GM18873 (cell line): ENCODE data around the gene CCDC93.

Source experiments
- ATAC-seq: cut with Tn5 transposase; IDR thresholded peaks from one replicate; pipeline ENCODE4 v1.9.1; 2021; ENCODE audit warnings: mild to moderate bottlenecking, moderate library complexity, moderate number of reproducible peaks; ENCODE audit not compliant: unreplicated experiment, low FRiP score

CCDC93 gene

DNA sequence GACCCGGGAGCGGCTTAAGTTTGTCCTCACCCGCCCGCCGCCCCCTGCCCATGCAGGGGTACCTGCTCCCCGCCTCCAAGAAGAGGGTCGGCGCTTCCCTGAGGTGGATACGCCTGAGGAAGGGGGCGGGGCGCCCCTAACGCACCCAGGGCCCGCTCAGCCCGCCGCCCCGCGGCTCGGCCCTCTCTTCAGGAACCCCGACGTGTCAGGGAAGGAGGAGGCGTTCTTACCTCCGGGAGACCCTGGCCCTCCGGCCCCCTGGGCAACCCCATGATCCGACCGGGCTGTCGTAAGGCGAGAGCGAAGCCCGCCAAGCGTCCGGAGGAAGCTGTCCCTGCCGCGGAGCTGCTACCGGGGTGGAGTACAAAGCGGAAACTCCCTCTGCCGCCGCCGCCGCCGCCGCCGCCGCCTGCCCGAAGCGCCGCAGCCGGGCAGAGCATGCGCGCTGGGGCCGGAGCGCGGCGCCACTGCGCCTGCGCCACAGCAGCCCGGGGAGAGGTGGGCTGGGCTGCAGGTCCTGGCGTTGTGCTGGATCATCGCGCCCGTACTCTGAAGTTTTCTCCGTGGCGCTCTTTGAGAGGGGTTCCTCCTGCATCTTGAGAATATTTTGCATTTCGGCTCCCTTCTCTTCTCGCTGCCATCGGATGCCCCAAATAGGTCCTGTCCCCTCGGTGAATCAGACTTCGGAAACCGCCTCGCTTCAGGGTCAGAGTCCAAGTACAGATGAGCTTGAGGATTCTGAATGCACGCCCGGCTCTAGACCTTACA is at the start of gene CCDC93:
CCDC93 (minus strand) TSS at position 347 of the 768 bp plus-strand sequence; CDS start at position 272, 75 bp downstream.
- ATAC-seq, result peak; percentile 81

- ATAC-seq, result no peak
Observed at GRCh38 chr2:118062669-118063068, 48.8 kb upstream of the CCDC93 start.

GRCh38 chr2:118062048-118062447 is 48.2 kb upstream of the CCDC93 start:
- ATAC-seq, result no peak

GRCh38 chr2:118061135-118061955 is 47.5 kb upstream of the CCDC93 start:
- peak; percentile 79 for ATAC-seq

GRCh38 chr2:118059919-118060478 is 46.1 kb upstream of the CCDC93 start:
- no peak for ATAC-seq

DNA sequence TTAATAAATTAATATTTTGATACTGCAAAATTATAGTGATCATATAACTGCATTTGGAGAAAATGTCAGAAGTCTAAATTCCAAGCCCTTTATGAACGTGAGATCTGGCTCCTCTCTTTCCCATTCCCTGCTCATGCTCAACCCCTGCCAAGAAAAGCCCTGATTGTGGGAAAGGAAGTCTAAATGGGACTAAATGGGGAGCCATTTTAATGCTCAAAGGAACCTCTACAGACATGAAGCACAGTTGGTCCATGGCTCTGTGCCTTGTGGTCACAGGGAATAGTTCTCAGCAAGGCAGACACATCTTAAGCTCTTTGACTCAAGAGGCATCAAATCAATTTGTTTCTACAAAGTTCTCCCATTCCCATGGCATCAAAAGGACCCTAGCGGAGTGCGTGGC is 45.1 kb upstream of the CCDC93 start:
- ATAC-seq, result no peak

- no peak for ATAC-seq
Observed at GRCh38 chr2:118056801-118057200, 42.9 kb upstream of the CCDC93 start.

GRCh38 chr2:118056165-118056534 is 42.3 kb upstream of the CCDC93 start:
- peak; percentile 89 for ATAC-seq

- peak; percentile 73 for ATAC-seq
Observed at GRCh38 chr2:118055512-118056164, 41.8 kb upstream of the CCDC93 start.

DNA sequence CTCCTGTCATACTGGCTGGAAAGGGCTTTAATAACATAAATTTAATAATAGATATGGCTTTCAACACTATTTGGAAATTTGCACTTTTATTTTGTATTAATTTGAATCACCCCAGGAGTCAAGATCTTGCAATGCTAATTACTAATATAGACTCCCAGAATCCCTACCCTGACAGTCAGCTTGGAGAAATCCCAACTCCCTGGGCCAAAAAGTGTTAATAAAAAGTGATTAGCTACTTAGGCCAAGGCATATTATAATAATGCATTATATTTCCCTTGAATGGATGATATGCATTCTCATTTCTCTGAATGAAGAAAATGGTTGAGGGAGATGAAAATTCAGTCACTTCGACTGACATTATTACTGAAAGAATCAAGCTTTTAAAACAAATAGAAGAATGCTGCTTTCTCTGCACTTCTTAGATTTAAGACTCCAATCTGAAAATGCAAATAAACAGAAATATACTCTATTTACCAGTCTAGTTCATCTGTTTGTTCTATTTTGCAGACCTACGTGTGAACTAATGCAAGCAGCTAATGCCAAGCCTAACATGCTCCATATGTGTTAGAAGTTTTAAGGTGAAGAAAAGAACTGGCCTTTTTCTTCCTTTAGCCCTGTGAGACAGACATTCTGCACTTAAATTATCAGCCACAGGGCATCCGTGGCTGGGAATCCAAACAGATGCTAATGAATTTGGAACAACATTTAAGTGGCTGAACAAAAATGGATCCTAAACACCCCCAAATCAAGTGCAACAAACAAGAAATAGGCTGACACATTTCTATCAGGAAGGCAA is 40.5 kb upstream of the CCDC93 start:
- ATAC-seq, result no peak

DNA sequence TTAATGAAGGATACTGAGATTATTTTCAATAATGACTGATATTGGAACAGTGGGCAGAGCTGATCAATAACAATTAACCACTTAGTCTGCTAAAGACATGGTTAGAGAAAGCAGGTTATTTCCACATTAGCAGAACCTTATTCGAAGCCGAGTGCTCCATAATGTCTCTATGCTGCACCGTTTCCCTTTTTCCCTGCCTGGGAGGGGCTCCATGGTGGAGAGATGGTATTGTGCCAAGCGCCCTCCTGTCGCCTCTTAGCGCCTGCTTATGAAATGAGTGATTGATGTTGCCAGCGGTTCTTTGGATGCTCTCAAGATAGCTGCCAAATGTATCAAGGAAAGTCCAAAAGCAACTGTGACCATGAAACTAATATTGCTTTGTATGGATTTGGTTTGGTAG is 39.8 kb upstream of the CCDC93 start:
- no peak for ATAC-seq

- ATAC-seq, result no peak
Observed at GRCh38 chr2:118052474-118052873, 38.6 kb upstream of the CCDC93 start.

DNA sequence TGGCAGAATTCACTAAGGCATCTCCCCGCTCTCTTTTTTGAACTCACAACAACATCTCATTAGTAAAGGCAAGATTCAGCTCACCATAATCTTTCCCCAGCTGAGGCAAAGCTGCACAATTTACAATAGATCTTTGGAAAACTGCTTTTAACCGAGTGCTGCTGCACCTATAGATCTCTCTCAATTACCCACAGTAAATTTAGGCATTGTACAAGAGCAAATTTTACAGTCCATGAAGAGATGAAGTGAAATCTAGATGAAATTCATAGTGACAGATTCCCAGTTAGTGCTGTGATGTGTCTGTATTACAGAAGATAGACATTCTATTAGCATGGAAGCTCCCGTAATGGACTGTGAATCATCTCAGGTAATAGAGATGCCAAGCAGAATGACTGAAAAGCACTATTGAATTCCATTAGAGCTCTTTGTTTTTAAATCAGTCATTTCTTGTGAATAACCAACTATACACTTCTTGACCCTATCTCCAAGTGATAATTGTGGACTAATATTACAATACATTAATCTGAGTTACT is 38.0 kb upstream of the CCDC93 start:
- ATAC-seq, result no peak

- ATAC-seq, result no peak
Observed at GRCh38 chr2:118050974-118051373, 37.1 kb upstream of the CCDC93 start.

GRCh38 chr2:118050386-118050785 is 36.5 kb upstream of the CCDC93 start:
- no peak for ATAC-seq

- no peak for ATAC-seq
Observed at GRCh38 chr2:118049816-118050140, 35.9 kb upstream of the CCDC93 start.

DNA sequence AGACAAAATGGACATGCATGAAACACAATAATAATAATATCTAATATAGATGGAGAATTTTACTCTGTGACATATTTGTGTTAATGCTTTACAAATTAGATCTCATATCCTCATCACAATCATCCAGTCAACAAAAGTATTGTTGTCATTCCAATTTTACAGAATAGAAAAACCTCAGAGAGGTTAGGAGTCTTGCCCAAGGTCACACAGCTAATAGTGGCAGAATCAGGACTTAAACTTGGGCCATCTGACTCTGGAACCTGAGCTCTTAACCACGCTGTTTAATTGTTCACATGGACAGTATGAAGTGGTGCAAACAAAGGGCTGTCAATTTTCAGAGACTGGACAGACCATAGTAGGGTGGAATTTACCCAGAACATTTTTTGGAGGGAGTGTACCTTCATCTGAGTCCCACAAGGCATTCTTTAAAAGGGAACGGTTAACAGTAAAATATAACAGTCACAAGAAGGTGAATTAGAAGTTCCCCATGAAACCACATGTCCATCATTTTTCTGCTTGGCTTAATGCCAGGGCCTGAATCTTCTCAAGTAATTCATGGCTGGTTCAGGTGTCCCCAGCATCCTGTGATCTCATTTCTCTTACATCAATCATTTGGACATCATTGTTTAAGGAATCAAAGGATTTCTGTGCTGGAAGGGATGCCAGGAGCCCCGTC is 35.4 kb upstream of the CCDC93 start:
- no peak for ATAC-seq

- ATAC-seq, result no peak
Observed at GRCh38 chr2:118048401-118048800, 34.5 kb upstream of the CCDC93 start.

- no peak for ATAC-seq
Observed at GRCh38 chr2:118047380-118047826, 33.5 kb upstream of the CCDC93 start.
